Measurements from ENCODE around the gene AGBL3.

DNA sequence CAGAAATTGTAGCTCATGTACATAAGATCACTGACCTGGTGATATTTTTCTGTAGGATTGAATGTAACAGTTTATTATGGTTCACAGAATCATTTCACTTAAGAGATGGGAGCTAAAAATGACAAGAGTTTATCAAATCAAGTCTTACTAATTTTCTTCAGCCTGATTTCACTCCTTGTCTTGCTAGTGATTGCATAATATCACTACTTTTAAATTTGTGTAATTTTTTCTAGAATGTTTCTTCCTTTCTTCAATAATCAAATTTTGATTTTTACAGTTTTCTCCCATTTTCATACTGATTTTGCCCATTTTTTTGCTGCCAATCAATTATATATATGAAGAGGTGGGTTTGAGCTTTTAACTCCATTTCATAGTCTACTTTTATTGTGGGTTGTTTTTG lies 92.8 kb downstream of the AGBL3 start:
- TF ChIP-seq, protein P1, sequence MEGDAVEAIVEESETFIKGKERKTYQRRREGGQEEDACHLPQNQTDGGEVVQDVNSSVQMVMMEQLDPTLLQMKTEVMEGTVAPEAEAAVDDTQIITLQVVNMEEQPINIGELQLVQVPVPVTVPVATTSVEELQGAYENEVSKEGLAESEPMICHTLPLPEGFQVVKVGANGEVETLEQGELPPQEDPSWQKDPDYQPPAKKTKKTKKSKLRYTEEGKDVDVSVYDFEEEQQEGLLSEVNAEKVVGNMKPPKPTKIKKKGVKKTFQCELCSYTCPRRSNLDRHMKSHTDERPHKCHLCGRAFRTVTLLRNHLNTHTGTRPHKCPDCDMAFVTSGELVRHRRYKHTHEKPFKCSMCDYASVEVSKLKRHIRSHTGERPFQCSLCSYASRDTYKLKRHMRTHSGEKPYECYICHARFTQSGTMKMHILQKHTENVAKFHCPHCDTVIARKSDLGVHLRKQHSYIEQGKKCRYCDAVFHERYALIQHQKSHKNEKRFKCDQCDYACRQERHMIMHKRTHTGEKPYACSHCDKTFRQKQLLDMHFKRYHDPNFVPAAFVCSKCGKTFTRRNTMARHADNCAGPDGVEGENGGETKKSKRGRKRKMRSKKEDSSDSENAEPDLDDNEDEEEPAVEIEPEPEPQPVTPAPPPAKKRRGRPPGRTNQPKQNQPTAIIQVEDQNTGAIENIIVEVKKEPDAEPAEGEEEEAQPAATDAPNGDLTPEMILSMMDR (IDR thresholded peaks at IDR 0.05; ENCODE audit: low read depth, low read length): no peak
- TF ChIP-seq POLR2A (IDR thresholded peaks at IDR 0.05; ENCODE audit: extremely low read depth, insufficient read length): no peak

All from NB4 (cell line).